Lower lobe of right lung (tissue), 2 donors: Measurements from ENCODE around the gene SIRT4. TPM values are rescaled to one million over a fixed set of nuclear protein-coding genes. Genes with fewer than 3 reads are reported as not detected.

Source experiments
- ATAC-seq, 2 donors: fragments of 200-7000 bp; cut with Tn5 transposase; one replicate each; pipeline ENCODE4 v1.9.1; 2020 to 2022; ENCODE audit warnings: mild to moderate bottlenecking in 2 of 2, moderate library complexity in 2 of 2
- DNase-seq: peaks from one replicate; pipeline ENCODE4 v3.0.0-alpha.2; 2020
- H3K27ac ChIP-seq: fragments of 200-600 bp; one replicate; pipeline ENCODE4 v1.8.0; 2022
- H3K27me3 ChIP-seq: fragments of 200-600 bp; one replicate; pipeline ENCODE4 v1.8.0; 2022; ENCODE audit warnings: low read depth
- H3K36me3 ChIP-seq: fragments of 200-600 bp; one replicate; pipeline ENCODE4 v1.8.0; 2022; ENCODE audit warnings: mild to moderate bottlenecking
- H3K4me1 ChIP-seq: fragments of 200-600 bp; one replicate; pipeline ENCODE4 v1.8.0; 2022
- H3K4me3 ChIP-seq: fragments of 200-600 bp; one replicate; pipeline ENCODE4 v1.8.0; 2022; ENCODE audit warnings: mild to moderate bottlenecking
- H3K9me3 ChIP-seq: fragments of 200-600 bp; one replicate; pipeline ENCODE4 v1.8.0; 2022
- intact Hi-C: fragments of 100-400 bp; cut with DNase I; formaldehyde crosslinking; loops from one replicate; pipeline ENCODE4 v1.11.0; 2022
- total RNA-seq: library from RNA; stranded (reverse); fragmentation: NEBNext Ultra II Directional; extraction: Animal tissue kit (Norgen Biotek cat#: 25700); gene quantifications from one replicate; pipeline ENCODE4 v1.2.1, GENCODE V29; 2021
- TF ChIP-seq, protein P1 (sequence below): fragments of 200-600 bp; IDR thresholded peaks from one replicate; pipeline ENCODE4 v1.8.0; 2022; ENCODE audit warnings: antibody characterized with exemption, mild to moderate bottlenecking
- donor health status: DM: no; HTN: yes; CAD: no; lungs with severe emphysema.

Gene SIRT4
- total RNA-seq, 1 donor from 2014 or later: 2.1 TPM

GRCh38 chr12:120337730-120338129 lies 35.6 kb downstream of the SIRT4 start:
- ATAC-seq (no peak), DNase-seq (no peak)
- Histone ChIP-seq H3K4me3 (no peak overlapping the region), H3K4me1 (no peaks in the 10 kb centered on the region), H3K36me3 (no peaks in the 10 kb centered on the region), H3K27ac (no peak overlapping the region), H3K9me3 (peaks cover 2% of the 10 kb centered on the region), H3K27me3 (no peaks in the 10 kb centered on the region)
- TF ChIP-seq, protein P1, sequence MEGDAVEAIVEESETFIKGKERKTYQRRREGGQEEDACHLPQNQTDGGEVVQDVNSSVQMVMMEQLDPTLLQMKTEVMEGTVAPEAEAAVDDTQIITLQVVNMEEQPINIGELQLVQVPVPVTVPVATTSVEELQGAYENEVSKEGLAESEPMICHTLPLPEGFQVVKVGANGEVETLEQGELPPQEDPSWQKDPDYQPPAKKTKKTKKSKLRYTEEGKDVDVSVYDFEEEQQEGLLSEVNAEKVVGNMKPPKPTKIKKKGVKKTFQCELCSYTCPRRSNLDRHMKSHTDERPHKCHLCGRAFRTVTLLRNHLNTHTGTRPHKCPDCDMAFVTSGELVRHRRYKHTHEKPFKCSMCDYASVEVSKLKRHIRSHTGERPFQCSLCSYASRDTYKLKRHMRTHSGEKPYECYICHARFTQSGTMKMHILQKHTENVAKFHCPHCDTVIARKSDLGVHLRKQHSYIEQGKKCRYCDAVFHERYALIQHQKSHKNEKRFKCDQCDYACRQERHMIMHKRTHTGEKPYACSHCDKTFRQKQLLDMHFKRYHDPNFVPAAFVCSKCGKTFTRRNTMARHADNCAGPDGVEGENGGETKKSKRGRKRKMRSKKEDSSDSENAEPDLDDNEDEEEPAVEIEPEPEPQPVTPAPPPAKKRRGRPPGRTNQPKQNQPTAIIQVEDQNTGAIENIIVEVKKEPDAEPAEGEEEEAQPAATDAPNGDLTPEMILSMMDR: no peak
- intact Hi-C loops: no loop called here

- H3K27me3 ChIP-seq: no peaks in the 10 kb centered on the region
- no peaks in the 10 kb centered on the region for H3K4me1 ChIP-seq
- ATAC-seq (peak; percentile 49 to 69), DNase-seq (no peak)
- TF ChIP-seq, protein P1: no peak
- intact Hi-C loops: no loop called here
- peaks cover 2% of the 10 kb centered on the region for H3K9me3 ChIP-seq
- no peak overlapping the region for H3K4me3 ChIP-seq
- H3K27ac ChIP-seq: no peak overlapping the region
- H3K36me3 ChIP-seq: no peaks in the 10 kb centered on the region
Measured at GRCh38 chr12:120339256-120339655, 37.1 kb downstream of the SIRT4 start.

GRCh38 chr12:120342175-120343038 lies 40.3 kb downstream of the SIRT4 start:
- no peaks in the 10 kb centered on the region for H3K27me3 ChIP-seq
- TF ChIP-seq, protein P1: no peak
- H3K4me1 ChIP-seq: no peaks in the 10 kb centered on the region
- DNase-seq (no peak), ATAC-seq (no peak)
- intact Hi-C loops: no loop called here
- no peaks in the 10 kb centered on the region for H3K36me3 ChIP-seq
- peaks cover 2% of the 10 kb centered on the region for H3K9me3 ChIP-seq
- no peak overlapping the region for H3K4me3 ChIP-seq
- no peak overlapping the region for H3K27ac ChIP-seq

- Histone ChIP-seq H3K4me1 (no peaks in the 10 kb centered on the region), H3K9me3 (peaks cover 1% of the 10 kb centered on the region), H3K36me3 (no peaks in the 10 kb centered on the region), H3K27me3 (no peaks in the 10 kb centered on the region), H3K27ac (no peak overlapping the region), H3K4me3 (no peak overlapping the region)
- ATAC-seq (no peak), DNase-seq (no peak)
- intact Hi-C loops: no loop called here
- TF ChIP-seq, protein P1: no peak
Measured at GRCh38 chr12:120343039-120343537, 41.0 kb downstream of the SIRT4 start.

GRCh38 chr12:120343692-120344091 lies 41.6 kb downstream of the SIRT4 start:
- DNase-seq: no peak
- ATAC-seq: no peak
- intact Hi-C loops: no loop called here
- no peaks in the 10 kb centered on the region for H3K9me3 ChIP-seq
- no peaks in the 10 kb centered on the region for H3K27me3 ChIP-seq
- TF ChIP-seq, protein P1: no peak
- H3K27ac ChIP-seq: no peak overlapping the region
- H3K4me3 ChIP-seq: no peak overlapping the region
- H3K4me1 ChIP-seq: no peaks in the 10 kb centered on the region
- H3K36me3 ChIP-seq: no peaks in the 10 kb centered on the region
